Activated T-cell treated with anti-CD3 and anti-CD28 coated beads, Interleukin-2, amount 50 U/mL, for 4 hours (primary cell): ENCODE results near the gene VN1R2. TPM values are rescaled to one million over a fixed set of nuclear protein-coding genes. Genes with fewer than 3 reads are reported as not detected.
A peak's percentile ranks its signal among the peaks of the same experiment; 100 is the strongest.
"Not testable (repeated sequence)": the region's sequence is repeated elsewhere in the genome, so short reads cannot be mapped to it uniquely, and the experiment has no call there.

Experiments
- ATAC-seq, 2 donors: fragments of 200-7000 bp; cut with Tn5 transposase; one replicate each; pipeline ENCODE4 v1.10.0; 2021
- DNase-seq: peaks from one replicate; pipeline ENCODE4 v3.0.0-alpha.2; 2020
- H3K27me3 Mint-ChIP-seq: one replicate; pipeline ENCODE4 v1.8.0; 2021; ENCODE audit warnings: low read depth, mixed read lengths
- H3K36me3 Mint-ChIP-seq: one replicate; pipeline ENCODE4 v1.8.0; 2022; ENCODE audit warnings: mixed read lengths; ENCODE audit not compliant: insufficient read depth
- H3K4me1 Mint-ChIP-seq: one replicate; pipeline ENCODE4 v1.8.0; 2021; ENCODE audit warnings: low read depth, mixed read lengths
- H3K4me3 Mint-ChIP-seq: one replicate; pipeline ENCODE4 v1.8.0; 2021; ENCODE audit warnings: mild to moderate bottlenecking, moderate library complexity, mixed read lengths
- H3K9me3 Mint-ChIP-seq: one replicate; pipeline ENCODE4 v1.8.0; 2021; ENCODE audit warnings: mixed read lengths
- total RNA-seq, 3 donors: library from RNA; stranded (reverse); gene quantifications; one replicate each; pipeline ENCODE4 v1.2.1, GENCODE V29; 2021

Gene VN1R2, protein sequence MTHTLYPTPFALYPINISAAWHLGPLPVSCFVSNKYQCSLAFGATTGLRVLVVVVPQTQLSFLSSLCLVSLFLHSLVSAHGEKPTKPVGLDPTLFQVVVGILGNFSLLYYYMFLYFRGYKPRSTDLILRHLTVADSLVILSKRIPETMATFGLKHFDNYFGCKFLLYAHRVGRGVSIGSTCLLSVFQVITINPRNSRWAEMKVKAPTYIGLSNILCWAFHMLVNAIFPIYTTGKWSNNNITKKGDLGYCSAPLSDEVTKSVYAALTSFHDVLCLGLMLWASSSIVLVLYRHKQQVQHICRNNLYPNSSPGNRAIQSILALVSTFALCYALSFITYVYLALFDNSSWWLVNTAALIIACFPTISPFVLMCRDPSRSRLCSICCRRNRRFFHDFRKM
- not detected for total RNA-seq

DNA sequence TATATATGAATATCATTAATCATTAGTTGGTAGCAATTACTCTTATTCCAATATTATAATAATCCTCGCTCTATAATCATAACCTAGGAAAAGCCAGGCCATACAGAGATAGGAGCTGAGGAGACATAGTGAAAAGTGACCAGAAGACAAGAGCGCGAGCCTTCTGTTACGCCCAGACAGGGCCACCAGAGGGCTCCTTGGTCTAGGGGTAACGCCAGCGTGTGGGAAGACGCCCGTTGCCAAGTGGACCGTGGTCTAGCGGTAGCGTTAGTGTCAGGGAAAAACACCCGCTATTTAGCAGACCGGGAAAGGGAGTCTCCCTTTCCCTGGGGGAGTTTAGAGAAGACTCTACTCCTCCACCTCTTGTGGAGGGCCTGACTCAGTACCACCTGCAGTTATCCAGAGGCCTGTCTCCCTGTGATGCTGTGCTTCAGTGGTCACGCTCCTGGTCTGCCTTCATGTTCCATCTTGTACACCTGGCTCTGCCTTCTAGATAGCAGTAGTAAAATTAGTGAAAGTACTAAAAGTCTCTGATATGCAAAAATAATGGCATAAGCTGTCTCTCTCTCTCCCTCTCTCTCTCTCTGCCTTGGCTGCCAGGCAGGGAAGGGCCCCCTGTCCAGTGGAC lies at the start of gene VN1R2:
Gene VN1R2 (plus strand): TSS at position 578 of the 628 bp plus-strand sequence. CDS start 84 bp downstream, outside the sequence.
- H3K36me3 Mint-ChIP-seq, ATAC-seq, DNase-seq, H3K4me3 Mint-ChIP-seq, H3K4me1 Mint-ChIP-seq: not testable (repeated sequence)
- Mint-ChIP-seq H3K27me3 (peaks cover 11% of the 10 kb centered on the region), H3K9me3 (peaks cover 23% of the 10 kb centered on the region)

DNA sequence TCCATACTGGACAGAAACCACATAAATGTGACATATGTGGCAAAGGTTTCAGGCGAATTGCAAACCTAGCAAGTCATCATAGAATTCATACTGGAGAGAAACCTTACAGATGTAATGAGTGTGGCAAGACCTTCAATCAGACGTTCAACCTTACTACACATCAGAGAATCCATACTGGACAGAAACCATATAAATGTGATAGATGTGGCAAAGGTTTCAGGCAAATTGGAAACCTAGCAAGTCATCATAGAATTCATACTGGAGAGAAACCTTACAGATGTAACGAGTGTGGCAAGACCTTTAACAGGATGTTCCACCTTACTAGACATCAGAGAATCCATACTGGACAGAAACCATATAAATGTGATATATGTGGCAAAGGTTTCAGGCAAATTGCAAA lies 46.5 kb upstream of the VN1R2 start:
- not testable (repeated sequence) for DNase-seq, H3K27me3 Mint-ChIP-seq, ATAC-seq, H3K4me3 Mint-ChIP-seq, H3K4me1 Mint-ChIP-seq
- H3K9me3 Mint-ChIP-seq = peaks cover 59% of the 10 kb centered on the region
- H3K36me3 Mint-ChIP-seq = peaks cover 54% of the 10 kb centered on the region

DNA sequence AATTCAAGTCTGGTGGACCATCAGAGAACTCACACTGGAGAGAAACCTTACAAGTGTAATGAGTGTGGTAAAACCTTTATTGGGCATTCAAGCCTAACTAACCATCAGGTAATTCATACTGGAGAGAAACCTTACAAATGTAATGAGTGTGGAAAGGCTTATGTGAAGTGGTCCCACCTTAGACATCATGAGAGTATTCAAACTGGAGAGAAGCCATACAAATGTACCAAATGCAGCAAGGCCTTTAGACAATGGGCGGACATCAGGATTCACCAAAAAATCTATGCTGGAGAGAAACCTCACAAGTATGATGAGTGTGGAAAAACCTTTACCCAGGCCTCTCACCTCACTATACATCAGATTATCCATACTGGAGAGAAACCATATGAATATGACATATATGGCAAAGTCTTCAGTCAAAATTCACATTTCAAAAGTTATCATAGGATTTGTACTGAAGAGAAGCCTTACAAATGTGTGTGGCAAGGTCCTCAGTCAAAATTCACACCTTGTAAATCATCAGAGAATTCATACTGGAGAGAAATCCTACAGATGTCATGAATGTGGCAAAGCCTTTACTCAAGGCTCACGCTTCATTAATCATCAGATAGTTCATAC lies 45.3 kb upstream of the VN1R2 start:
- ATAC-seq (no peak), DNase-seq (no peak)
- Mint-ChIP-seq H3K4me3 (no peak overlapping the region), H3K9me3 (peaks cover 51% of the 10 kb centered on the region), H3K27me3 (no peaks in the 10 kb centered on the region), H3K4me1 (no peaks in the 10 kb centered on the region), H3K36me3 (peaks cover 41% of the 10 kb centered on the region)

DNA sequence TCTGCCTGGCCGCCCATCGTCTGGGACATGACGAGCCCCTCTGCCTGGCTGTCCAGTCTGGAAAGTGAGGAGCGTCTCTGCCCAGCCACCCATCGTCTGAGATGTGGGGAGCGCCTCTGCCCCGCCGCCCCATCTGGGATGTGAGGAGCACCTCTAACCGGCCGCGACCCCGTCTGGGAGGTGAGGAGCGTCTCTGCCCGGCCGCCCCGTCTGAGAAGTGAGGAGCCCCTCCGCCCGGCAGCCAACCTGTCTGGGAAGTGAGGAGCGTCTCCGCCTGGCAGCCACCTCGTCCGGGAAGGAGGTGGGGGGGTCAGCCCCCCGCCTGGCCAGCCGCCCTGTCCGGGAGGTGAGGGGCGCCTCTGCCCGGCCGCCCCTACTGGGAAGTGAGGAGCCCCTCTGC lies 35.4 kb upstream of the VN1R2 start:
- not testable (repeated sequence) for H3K4me1 Mint-ChIP-seq, ATAC-seq, H3K4me3 Mint-ChIP-seq, H3K27me3 Mint-ChIP-seq, DNase-seq
- Mint-ChIP-seq H3K9me3 (peaks cover 49% of the 10 kb centered on the region), H3K36me3 (peaks cover 11% of the 10 kb centered on the region)

DNA sequence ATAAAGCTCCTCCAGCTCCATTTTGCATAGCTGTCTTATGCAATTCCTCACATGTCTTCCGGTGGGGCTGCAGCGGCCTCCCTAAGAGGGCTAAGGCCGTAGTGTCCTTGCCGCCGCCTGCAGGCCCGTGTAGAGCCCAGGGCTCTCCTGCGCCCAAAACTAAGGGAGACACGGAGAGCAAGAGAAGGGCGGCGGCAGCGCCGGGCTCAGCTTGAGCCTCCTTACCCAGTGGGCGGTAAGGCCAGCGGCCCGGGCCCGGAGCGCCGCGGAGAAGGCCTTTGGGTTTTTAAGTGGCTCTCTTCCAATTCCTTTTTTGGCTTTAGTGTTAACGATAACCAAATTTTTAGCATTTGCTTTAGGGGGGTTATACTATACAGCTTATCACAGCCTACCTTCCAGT lies 33.5 kb upstream of the VN1R2 start:
- Mint-ChIP-seq H3K9me3 (peaks cover 51% of the 10 kb centered on the region), H3K4me1 (no peaks in the 10 kb centered on the region), H3K4me3 (no peak overlapping the region), H3K27me3 (no peaks in the 10 kb centered on the region), H3K36me3 (peaks cover 13% of the 10 kb centered on the region)
- no peak for DNase-seq
- ATAC-seq = no peak

DNA sequence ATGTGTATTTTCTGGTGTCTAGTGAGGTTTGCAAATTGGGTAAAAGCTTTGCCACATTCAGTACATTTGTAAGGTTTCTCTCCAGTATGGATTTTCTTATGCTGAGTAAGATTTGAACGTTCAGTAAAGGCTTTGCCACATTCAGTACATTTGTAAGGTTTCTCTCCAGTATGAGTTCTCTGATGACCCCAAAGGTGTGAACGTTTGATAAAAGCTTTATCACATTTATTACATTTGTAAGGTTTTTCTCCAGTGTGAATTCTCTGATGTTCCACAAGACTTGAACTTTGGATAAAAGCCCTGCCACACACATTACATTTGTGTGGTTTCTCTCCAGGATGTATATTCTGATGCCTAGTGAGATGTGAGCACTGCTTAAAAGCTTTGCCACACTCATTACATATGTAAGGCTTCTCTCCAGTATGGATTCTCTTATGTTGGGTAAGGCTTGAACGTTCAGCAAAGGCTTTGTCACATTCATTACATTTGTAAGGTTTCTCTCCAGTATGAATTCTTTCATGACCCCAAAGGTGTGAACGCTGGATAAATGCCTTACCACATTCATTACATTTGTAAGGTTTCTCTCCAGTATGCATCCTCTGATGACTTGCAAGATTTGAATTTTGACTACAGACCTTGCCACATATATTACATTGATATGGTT lies 20.8 kb upstream of the VN1R2 start:
- H3K4me1 Mint-ChIP-seq = no peaks in the 10 kb centered on the region
- H3K4me3 Mint-ChIP-seq = no peak overlapping the region
- H3K9me3 Mint-ChIP-seq = peaks cover 70% of the 10 kb centered on the region
- DNase-seq (no peak), ATAC-seq (no peak)
- H3K36me3 Mint-ChIP-seq = peaks cover 45% of the 10 kb centered on the region
- no peaks in the 10 kb centered on the region for H3K27me3 Mint-ChIP-seq

DNA sequence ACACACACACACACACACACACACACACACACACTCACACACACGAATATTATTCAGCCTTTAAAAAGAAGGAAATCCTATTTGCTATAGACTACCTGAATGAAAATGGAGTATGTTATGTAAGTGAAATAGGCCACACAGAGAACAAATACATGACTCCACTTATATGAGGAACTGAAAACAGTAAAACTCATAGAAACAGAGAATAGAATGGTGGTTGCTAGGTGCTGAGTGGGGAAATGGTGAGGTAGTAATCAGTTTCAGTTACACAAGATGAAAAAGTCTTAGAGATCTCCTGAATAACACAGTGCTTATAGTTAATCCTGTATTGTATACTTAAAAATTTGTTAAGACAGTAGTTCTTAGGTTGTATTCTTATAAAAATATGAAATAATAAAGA lies 11.6 kb upstream of the VN1R2 start:
- ATAC-seq = no peak
- no peak overlapping the region for H3K4me3 Mint-ChIP-seq
- peaks cover 75% of the 10 kb centered on the region for H3K9me3 Mint-ChIP-seq
- no peaks in the 10 kb centered on the region for H3K4me1 Mint-ChIP-seq
- H3K27me3 Mint-ChIP-seq = no peaks in the 10 kb centered on the region
- no peak for DNase-seq
- H3K36me3 Mint-ChIP-seq = peaks cover 61% of the 10 kb centered on the region

DNA sequence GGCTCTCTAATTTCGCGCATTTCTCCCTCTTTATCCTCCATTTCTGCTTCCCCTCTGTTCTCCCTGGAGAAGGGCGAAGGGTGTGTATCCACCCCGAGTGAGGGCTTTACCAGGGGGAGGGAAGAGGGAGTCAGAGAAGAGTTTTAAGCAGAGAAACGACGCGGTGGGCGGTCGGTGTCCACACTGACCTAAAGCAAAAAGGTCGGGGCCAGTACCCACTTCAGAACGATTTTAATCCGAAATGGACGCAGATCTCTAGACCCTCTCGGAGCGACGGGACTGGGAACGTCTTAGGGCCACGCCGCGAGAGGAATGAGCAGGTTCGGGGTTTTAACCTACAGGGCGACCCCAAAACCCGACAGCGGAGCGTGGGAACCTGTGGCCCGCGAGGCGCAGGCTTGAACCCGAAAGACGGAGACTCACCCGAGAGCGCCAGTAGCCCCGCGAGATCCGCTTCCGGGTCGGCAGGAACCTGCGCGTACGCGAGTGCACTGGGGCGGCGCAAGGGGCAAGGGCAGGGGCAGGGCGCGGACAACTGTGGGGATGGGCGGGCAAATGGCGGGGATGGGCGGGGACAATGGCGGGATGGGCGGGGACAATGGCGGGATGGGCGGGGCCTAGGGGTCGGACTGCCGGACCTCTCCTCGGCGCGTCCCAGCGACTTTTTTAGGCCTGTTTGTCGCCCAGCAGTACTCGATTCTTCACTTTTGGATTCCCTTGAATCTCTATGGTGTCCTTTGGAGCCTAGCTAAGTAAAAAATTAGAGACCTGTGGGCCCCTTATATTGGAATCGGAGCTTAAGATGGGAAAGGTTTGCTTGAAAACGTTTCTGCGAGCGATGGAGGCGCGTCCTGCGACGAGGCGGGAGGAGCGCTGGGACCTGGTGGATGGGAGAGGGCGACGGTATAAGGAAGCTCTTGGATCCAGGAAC lies 3.4 kb upstream of the VN1R2 start, which contains the start of gene ZNF677:
Gene ZNF677 (minus strand): TSS at position 463 of the 931 bp plus-strand sequence. CDS start 3,323 bp downstream, outside the sequence.
- H3K36me3 Mint-ChIP-seq = peaks cover 35% of the 10 kb centered on the region
- peak; percentile 80 for DNase-seq
- H3K9me3 Mint-ChIP-seq = peaks cover 35% of the 10 kb centered on the region
- peak within 1 kb of the TSS; percentile 86 for H3K4me3 Mint-ChIP-seq
- peaks cover 8% of the 10 kb centered on the region for H3K27me3 Mint-ChIP-seq
- H3K4me1 Mint-ChIP-seq = peaks cover 8% of the 10 kb centered on the region
- ATAC-seq = peak; percentile 100

DNA sequence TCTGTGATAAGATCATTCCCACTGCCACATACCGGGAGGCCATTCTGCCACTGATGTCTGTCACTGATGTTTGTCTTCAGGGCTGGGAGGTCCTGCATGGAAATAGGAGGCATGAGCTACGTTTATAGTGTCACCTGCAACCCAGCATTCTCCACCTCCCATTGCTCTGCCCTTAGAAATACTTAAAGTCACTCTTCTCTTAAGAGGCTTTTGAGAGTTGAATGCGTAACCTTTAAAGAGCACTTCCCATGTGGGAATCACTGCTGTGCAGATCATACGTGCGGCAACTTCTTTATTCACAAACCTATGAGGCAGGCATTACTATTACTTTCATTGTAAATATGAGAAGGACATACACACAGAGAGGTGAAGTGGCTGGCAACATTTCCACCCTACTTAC lies 9.5 kb downstream of the VN1R2 start, which contains the start of gene VN1R4:
Gene VN1R4 (minus strand): TSS at position 101 of the 400 bp plus-strand sequence. CDS start 58 bp downstream, at position 43.
- H3K4me1 Mint-ChIP-seq, H3K36me3 Mint-ChIP-seq, ATAC-seq, H3K4me3 Mint-ChIP-seq, DNase-seq, H3K27me3 Mint-ChIP-seq: not testable (repeated sequence)
- H3K9me3 Mint-ChIP-seq = peaks cover 49% of the 10 kb centered on the region

DNA sequence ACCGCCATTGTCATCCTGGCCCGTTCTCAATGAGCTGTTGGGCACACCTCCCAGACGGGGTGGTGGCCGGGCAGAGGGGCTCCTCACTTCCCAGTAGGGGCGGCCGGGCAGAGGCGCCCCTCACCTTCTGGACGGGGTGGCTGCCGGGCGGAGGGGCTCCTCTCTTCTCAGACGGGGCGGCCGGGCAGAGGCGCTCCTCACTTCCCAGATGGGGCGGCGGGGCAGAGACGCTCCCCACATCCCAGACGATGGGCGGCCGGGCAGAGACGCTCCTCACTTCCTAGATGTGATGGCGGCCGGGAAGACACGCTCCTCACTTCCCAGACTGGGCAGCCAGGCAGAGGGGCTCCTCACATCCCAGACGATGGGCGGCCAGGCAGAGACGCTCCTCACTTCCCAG lies 11.8 kb downstream of the VN1R2 start:
- H3K36me3 Mint-ChIP-seq, DNase-seq, H3K4me3 Mint-ChIP-seq, H3K27me3 Mint-ChIP-seq, ATAC-seq, H3K4me1 Mint-ChIP-seq: not testable (repeated sequence)
- H3K9me3 Mint-ChIP-seq = peaks cover 50% of the 10 kb centered on the region

DNA sequence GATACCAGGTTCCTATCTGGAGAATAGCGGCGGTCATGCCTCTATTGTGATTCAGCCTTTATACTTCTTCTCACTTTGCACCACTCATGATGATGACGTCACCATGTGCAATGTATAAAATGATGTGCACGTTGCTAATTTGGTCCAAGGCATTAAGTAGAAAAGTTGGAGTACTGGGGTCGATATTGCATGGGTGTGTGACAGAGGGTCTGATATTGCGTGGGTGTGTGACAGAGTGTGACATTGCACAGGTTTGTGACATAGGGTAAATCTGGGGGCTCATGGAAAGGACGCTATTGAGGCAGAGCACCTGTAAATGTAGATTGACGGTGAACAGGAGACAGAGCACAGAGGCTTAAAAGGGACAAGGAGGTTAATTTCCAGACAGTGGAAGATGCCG lies 14.0 kb downstream of the VN1R2 start:
- ATAC-seq (no peak), DNase-seq (no peak)
- Mint-ChIP-seq H3K4me1 (no peaks in the 10 kb centered on the region), H3K4me3 (no peak overlapping the region), H3K27me3 (peaks cover 2% of the 10 kb centered on the region), H3K9me3 (peaks cover 42% of the 10 kb centered on the region), H3K36me3 (no peaks in the 10 kb centered on the region)

DNA sequence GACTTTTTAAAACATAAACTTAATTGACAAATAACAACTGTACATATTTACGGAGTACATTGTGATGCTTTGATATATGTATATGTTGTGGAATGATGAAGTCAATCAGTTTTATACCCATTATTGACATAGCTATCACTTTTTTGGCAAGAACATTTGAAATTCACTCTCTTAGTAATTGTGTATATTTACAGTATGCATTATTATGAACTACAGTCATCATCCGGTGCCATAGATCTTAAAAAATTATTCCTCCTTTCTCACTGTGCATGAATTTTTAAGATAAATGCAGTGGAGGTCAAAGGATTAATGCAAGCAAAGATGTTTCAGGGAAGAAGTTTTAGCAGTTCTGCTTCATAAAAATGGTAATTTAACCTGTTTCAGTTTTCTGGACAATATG lies 17.4 kb downstream of the VN1R2 start:
- H3K27me3 Mint-ChIP-seq = peaks cover 5% of the 10 kb centered on the region

DNA sequence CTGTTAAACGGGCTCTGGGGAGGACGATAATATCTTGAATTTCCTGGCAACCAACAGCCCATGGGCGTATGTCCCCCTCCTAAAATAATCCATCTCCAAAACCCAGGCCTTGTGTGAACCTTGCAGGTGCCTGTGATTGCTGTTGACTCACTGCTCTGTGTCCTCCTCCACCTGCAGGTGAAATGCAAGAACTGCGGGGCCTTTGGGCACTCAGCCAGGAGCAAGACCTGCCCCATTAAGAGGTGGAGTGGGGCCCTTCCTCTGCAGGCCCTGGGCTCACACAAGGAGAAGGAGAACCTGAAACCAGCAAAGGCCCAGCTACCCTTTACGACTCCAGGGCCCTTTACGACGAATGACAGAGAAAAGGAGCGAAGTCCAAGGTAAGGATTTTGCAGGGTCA lies 23.9 kb downstream of the VN1R2 start:
- H3K27me3 Mint-ChIP-seq, ATAC-seq, H3K4me3 Mint-ChIP-seq, H3K36me3 Mint-ChIP-seq, H3K4me1 Mint-ChIP-seq, DNase-seq: not testable (repeated sequence)
- H3K9me3 Mint-ChIP-seq = peaks cover 34% of the 10 kb centered on the region

More for the DNA sequence above, 17.4 kb downstream of the VN1R2 start:
- no peaks in the 10 kb centered on the region for H3K4me1 Mint-ChIP-seq
- DNase-seq (no peak), ATAC-seq (no peak)
- H3K4me3 Mint-ChIP-seq = no peak overlapping the region
- H3K36me3 Mint-ChIP-seq = no peaks in the 10 kb centered on the region
- peaks cover 50% of the 10 kb centered on the region for H3K9me3 Mint-ChIP-seq
